ENCODE results near the gene TYK2. TPM values are rescaled to one million over a fixed set of nuclear protein-coding genes. Genes with fewer than 3 reads are reported as not detected.
"Not testable (repeated sequence)": the region's sequence is repeated elsewhere in the genome, so short reads cannot be mapped to it uniquely, and the experiment has no call there.

TYK2 gene
- total RNA-seq, 4 donors from 2014 or later, result 48.2 to 115 (median 64.8) TPM

- no peak overlapping the region for H3K4me3 ChIP-seq (ENCODE audit: low read depth, poor library complexity, severe bottlenecking)
- intact Hi-C loops (cut with DNase I; ENCODE audit: low total_unique reads), result no loop called here
- TF ChIP-seq CTCF (IDR thresholded peaks at IDR 0.05) (no peak), POLR2A (IDR thresholded peaks at IDR 0.05) (no peak)
- WGBS, 2 donors, result 66 to 77% methylated on average over 10 of the region's 10 CpGs
- DNase-seq (ENCODE audit: low spot score in 2 of 2), result no peak
These were observed 33.9 kb downstream of the TYK2 start for GRCh38 chr19:10346509-10346908.

GRCh38 chr19:10344780-10345179 is 35.6 kb downstream of the TYK2 start:
- intact Hi-C loops (cut with DNase I; ENCODE audit: low total_unique reads), result no loop called here
- TF ChIP-seq CTCF (IDR thresholded peaks at IDR 0.05) (no peak), POLR2A (IDR thresholded peaks at IDR 0.05) (no peak)
- H3K4me3 ChIP-seq (ENCODE audit: low read depth, poor library complexity, severe bottlenecking), result no peak overlapping the region
- no peak for DNase-seq (ENCODE audit: low spot score in 2 of 2)
- 77 to 85% methylated on average over 10 of the region's 10 CpGs for WGBS, 2 donors

GRCh38 chr19:10343495-10343894 is 36.9 kb downstream of the TYK2 start:
- no peak for TF ChIP-seq CTCF (IDR thresholded peaks at IDR 0.05)
- TF ChIP-seq POLR2A (IDR thresholded peaks at IDR 0.05), result no peak
- H3K4me3 ChIP-seq (ENCODE audit: low read depth, poor library complexity, severe bottlenecking), result no peak overlapping the region
- intact Hi-C loops (cut with DNase I; ENCODE audit: low total_unique reads), result no loop called here
- WGBS, 2 donors, result 66 to 69% methylated on average over 2 of the region's 2 CpGs
- DNase-seq (ENCODE audit: low spot score in 2 of 2), result no peak

- TF ChIP-seq CTCF (IDR thresholded peaks at IDR 0.05) (no peak), POLR2A (IDR thresholded peaks at IDR 0.05) (no peak)
- DNase-seq (ENCODE audit: low spot score in 2 of 2), result no peak
- intact Hi-C loops (cut with DNase I; ENCODE audit: low total_unique reads), result no loop called here
- H3K4me3 ChIP-seq (ENCODE audit: low read depth, poor library complexity, severe bottlenecking), result no peak overlapping the region
- WGBS, 2 donors, result 92 to 95% methylated on average over 5 of the region's 5 CpGs
These were observed 40.4 kb downstream of the TYK2 start for GRCh38 chr19:10339977-10340376.

GRCh38 chr19:10339380-10339960 is 40.9 kb downstream of the TYK2 start, which contains the start of gene ICAM3:
TSS of gene ICAM3 (minus strand) at chr19:10339624. CDS start at chr19:10339614, 10 bp downstream.
- WGBS, 2 donors, result 58 to 68% methylated on average over 13 to 14 of the region's 14 CpGs
- intact Hi-C loops (cut with DNase I; ENCODE audit: low total_unique reads), result no loop called here
- no peak for TF ChIP-seq POLR2A (IDR thresholded peaks at IDR 0.05)
- no peak for TF ChIP-seq CTCF (IDR thresholded peaks at IDR 0.05)
- DNase-seq (ENCODE audit: low spot score in 2 of 2), result no peak
- H3K4me3 ChIP-seq (ENCODE audit: low read depth, poor library complexity, severe bottlenecking), result no peak within 1 kb of the TSS

GRCh38 chr19:10338940-10339339 is 41.4 kb downstream of the TYK2 start:
- DNase-seq (ENCODE audit: low spot score in 2 of 2), result no peak
- intact Hi-C loops (cut with DNase I; ENCODE audit: low total_unique reads), result no loop called here
- WGBS, 2 donors, result 86 to 87% methylated on average over 6 of the region's 6 CpGs
- no peak for TF ChIP-seq POLR2A (IDR thresholded peaks at IDR 0.05)
- no peak for TF ChIP-seq CTCF (IDR thresholded peaks at IDR 0.05)
- no peak overlapping the region for H3K4me3 ChIP-seq (ENCODE audit: low read depth, poor library complexity, severe bottlenecking)

- intact Hi-C loops (cut with DNase I; ENCODE audit: low total_unique reads); DNase-seq (ENCODE audit: low spot score in 2 of 2); H3K4me3 ChIP-seq (ENCODE audit: low read depth, poor library complexity, severe bottlenecking): not testable (repeated sequence)
- 90 to 95% methylated on average over 9 of the region's 9 CpGs for WGBS, 2 donors
These were observed 43.6 kb downstream of the TYK2 start for GRCh38 chr19:10336725-10337124.
